ENCODE data around the gene MAMDC4.
"Not testable (repeated sequence)": the region's sequence is repeated elsewhere in the genome, so short reads cannot be mapped to it uniquely, and the experiment has no call there.

The MAMDC4 gene

DNA sequence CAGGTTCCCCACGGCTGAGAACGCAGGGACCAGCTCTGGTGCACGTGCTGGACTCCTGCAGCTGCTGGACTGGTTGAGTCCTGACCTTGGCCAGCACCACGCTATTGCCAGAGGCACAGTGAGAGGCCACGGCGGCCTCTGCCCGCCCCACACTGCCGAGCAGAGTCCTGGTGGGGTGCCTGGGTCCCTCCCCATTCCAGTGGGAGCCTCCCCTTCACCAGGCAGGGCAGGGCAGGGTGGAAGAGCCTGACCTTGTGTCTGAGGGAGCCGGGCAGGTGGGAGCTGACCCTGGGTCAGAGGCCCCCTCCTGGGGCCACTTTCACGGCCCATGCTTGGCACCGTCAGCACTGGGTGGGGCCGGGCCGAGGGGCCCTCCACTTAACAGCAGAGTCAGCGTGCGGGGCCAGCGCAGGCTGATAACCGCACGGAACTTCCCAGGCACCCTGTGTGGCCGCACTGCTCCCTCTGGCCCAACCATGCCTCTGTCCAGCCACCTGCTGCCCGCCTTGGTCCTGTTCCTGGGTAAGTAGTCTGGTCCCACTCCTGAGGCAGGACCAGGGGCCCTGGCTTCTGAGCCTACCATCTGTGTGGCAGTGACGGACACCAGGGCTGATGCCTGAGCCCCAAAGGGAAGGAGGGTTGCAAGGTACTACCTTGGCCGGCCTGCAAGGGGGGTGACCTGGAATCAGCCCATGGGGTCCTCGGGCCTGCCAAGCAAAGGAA lies at the start of gene MAMDC4:
Gene MAMDC4, plus strand, starts transcription at position 406 of the 723 bp plus-strand sequence. Its CDS starts 71 bp downstream, at position 477.
- in situ Hi-C loops (cut with MboI; ENCODE audit: low sequenced_read_pairs): no loop called here

DNA sequence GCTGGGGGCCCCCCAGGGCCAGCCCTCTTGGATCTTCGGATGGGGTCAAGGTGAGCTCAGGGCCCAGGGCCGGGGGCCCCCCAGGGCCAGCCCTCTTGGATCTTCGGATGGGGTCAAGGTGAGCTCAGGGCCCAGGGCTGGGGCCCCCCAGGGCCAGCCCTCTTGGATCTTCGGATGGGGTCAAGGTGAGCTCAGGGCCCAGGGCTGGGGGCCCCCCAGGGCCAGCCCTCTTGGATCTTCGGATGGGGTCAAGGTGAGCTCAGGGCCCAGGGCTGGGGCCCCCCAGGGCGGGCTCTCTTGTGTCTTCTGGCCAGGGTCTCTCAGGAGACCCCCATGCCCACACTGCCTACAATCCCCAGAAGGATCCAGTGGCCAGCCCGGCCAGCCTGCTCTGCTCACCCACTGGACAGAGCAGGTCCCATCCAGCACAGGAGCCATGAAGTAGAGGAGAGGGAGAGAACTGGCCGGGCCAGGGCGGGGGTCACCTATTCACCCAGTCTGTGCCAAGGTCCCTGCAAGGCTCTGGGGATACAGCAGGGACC lies 49.1 kb upstream of the MAMDC4 start:
- in situ Hi-C loops (cut with MboI; ENCODE audit: low sequenced_read_pairs): not testable (repeated sequence)

DNA sequence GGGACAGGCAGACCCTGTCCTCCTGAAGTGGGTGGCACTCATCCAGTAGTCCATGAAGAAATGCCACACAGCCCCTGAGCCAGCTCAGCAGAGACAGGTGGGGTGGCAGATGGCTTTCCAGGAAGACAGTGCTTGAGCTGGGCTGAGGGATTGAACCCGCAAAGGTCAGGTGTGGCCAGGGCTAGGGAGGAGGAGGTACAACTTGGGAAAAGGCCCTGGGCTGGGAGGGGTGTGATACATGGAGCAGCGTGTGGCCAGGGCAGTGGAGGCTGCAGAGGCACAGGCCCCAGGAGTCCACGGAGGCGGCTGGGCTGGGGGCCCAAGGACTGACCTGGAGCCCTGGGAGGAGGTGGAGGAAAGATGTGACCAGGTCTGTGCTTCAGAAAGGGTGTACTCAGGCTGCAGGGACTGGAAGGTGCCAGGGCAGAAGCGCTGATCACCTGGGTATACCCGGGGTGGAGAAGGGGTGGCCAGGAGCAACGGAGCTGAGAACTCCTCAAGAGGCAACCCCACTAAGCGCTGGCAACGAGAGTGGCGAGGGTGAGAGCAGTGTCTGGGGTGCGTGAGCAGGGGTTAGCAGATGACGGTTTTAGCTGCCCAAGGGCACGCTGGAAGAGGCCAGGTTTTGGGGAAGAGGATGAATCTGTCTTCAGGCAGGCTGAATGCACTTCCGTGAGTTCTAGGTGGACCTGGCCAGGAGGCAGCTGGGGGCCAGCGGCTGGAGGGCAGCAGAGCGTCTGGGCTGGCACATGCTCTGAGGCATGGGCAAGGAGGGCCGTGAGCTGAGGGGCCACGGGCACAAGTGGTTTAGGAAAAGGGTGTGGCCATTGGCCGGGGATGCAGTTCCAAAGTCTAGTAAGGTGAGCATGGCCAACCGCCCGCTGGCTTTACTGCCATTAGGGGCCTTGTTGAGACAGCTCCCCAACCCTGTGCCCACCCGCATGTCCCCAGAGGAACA lies 48.3 kb upstream of the MAMDC4 start:
- in situ Hi-C loops (cut with MboI; ENCODE audit: low sequenced_read_pairs): no loop called here

DNA sequence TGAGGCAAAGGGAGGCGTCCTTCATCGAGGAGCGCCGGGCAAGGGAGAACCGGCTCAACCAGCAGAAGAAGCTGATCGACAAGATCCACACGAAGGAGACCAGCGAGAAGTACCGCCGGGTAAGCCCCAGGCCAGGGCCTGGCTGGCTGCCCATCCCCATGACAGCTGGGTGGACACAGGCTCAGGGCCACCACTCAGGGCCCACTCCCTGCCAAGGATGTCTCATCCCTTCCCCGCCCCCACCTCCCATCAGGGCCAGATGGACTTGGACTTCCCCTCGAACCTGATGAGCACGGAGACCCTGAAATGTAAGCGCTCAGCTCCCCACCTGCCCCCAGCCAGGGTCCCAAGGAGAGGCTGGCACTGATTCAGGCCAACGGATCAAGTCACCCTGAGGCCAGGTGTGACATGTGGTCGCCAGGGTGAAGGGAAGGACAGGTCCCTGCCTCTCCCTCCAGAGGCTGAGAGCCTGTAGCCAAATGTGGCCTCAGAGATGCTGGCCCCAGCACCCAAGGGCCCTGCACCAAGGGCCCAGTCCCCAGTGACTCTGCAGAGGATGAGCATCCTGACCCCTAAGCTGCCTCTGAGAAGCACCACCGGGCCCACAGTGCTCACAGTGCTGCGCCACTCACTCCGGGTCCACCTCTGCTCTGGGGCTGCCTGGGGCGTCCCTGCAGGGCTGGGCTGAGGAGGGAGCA lies 47.5 kb upstream of the MAMDC4 start:
- in situ Hi-C loops (cut with MboI; ENCODE audit: low sequenced_read_pairs): no loop called here

DNA sequence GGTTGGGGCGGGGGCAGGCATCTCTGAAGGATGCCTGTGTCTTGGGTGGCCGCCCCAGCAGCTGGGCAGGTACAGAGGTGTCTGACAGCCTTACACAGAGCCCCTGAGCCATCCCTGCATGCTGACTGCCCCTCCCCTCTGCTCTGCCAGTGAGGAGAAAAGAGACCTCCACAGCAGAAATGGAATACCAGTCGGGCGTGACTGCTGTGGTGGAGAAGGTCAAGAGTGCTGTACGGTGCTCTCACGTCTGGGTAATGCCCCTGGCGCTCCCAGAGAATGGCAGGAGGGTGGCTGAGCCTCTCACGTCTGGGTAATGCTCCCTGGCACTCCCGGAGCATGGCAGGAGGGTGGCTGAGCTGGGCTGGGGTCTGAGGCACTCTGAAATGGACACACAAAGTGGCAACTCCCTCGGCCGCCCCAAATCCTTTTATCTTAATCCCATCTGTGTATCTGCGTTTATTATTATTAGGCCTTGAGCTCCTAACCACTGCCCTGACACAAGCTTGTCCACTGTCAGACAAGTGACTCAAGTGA lies 46.9 kb upstream of the MAMDC4 start:
- in situ Hi-C loops (cut with MboI; ENCODE audit: low sequenced_read_pairs): no loop called here

DNA sequence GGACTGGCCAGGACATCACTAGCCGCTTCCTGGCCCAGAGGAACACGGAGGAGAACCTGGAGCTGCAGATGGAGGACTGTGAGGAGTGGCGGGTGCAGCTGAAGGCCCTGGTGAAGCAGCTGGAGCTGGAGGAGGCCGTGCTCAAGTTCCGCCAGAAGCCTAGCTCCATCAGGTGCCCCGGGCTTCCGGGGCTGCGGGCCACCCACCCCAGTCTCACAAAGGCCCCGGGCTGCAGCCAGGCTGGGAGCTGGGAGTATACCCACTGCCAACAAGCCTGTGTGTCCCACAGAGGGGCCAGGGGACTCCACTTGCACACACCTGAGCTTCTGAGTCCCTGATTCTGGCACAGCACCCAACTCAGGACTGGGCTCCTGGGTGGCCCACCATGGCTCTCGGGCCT lies 46.1 kb upstream of the MAMDC4 start:
- in situ Hi-C loops (cut with MboI; ENCODE audit: low sequenced_read_pairs): no loop called here

DNA sequence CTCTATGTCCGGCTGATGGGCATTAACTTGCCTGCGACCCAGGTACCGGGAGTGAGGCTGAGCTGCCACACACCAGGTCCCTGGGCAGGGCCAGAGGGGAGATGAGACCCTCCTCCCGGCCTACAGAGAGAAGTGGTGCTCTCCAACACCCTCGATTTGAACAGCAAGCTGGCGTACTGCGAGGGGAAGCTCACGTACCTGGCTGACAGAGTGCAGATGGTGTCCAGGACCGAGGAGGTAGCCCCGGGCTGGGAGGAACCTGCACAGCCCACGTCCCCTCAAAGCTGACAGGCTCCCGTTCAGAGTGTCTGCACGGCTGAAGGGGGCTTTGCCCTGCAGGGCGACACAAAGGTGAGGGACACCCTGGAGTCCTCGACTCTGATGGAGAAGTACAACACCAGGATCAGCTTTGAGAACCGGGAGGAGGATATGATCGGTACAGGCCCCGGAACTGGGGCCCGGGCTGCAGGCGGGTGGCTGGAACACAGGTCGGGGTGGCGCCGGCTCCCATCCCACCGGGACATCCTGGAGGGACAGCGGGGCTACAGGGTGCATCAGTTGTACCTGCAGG lies 45.4 kb upstream of the MAMDC4 start:
- in situ Hi-C loops (cut with MboI; ENCODE audit: low sequenced_read_pairs): no loop called here

DNA sequence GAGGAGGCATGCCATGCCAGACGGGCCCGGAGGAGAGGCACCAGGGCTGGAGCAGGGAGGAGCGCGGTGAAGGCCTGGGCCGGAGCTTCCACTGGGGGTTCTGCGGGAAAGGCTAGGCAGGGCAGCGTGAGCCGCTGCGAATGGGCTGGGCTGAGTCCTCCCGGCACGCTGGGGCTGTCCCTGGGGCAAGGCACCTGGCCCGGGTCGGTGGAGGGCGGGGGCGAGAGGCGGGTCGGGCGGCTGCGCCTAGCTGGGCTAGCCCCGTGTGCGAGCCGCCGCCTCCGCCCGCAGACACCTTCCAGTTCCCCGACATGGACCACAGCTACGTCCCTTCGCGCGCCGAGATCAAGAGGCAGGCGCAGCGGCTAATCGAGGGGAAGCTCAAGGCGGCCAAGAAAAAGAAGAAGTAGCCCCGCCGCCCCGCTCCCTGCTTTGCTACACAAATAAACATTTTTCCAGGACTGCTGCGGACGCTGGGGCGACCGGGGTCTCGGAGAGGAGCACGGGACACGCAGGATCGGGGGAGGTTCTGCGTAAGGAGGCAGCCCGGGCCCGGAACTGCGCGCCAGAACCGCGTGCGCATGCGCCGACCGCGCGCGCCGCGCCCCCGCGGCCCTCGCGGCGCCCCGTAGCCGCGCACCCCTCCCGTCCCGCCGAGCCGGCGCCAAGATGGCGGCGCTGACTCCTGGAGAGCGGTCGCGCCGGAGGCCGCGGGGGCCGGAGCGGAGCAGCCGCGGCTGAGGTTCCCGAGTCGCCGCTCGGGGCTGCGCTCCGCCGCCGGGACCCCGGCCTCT lies 44.7 kb upstream of the MAMDC4 start, which contains the start of gene RABL6:
Gene RABL6, plus strand, starts transcription at position 668 of the 794 bp plus-strand sequence. CDS start 249 bp downstream, outside the sequence.
- in situ Hi-C loops (cut with MboI; ENCODE audit: low sequenced_read_pairs): no loop called here

DNA sequence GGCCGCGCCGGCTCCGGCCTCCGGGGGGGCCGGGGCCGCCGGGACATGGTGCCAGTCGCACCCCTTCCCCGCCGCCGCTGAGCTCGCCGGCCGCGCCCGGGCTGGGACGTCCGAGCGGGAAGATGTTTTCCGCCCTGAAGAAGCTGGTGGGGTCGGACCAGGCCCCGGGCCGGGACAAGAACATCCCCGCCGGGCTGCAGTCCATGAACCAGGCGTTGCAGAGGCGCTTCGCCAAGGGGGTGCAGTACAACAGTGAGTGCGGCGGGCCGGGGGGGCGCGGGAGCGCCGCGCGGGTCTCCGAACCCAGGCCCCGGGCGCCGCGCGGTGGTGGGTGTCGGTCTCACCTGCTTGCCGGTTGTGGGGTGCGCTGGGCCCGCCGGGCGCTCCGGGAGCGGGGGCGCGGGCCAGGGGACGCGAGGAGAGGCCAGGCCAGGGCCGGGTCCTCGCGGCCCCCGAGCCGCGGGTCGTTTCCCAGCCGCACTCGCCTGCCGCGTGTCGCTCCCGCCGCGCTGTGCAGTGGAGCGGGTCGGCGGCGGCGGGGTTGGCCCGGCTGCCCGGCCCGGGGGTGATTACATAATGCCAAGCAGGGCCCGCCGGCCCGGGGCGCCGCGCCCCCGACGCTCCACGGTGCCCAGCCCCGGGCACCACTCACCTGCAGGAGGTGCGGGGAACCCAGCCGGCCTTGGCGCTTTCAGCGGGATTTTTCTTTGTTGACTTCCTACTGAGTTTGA lies 43.9 kb upstream of the MAMDC4 start:
- in situ Hi-C loops (cut with MboI; ENCODE audit: low sequenced_read_pairs): no loop called here

DNA sequence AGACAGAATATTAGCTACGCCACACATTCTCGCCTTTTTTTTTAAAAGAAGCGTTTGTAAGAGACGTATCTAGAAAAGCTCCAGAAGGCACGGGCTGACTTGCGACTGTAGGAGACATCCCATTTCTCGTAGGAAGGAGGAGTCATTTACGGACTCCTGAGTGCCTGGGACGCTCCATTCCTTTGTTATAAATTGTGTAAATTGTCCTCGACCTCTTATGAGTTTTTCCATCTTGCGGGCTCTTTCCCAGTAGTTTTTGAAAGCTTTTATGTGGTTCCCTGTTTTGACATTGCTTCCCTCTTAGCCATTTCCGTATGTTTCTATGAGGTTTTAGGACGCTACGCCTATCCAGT lies 43.4 kb upstream of the MAMDC4 start:
- in situ Hi-C loops (cut with MboI; ENCODE audit: low sequenced_read_pairs): no loop called here

DNA sequence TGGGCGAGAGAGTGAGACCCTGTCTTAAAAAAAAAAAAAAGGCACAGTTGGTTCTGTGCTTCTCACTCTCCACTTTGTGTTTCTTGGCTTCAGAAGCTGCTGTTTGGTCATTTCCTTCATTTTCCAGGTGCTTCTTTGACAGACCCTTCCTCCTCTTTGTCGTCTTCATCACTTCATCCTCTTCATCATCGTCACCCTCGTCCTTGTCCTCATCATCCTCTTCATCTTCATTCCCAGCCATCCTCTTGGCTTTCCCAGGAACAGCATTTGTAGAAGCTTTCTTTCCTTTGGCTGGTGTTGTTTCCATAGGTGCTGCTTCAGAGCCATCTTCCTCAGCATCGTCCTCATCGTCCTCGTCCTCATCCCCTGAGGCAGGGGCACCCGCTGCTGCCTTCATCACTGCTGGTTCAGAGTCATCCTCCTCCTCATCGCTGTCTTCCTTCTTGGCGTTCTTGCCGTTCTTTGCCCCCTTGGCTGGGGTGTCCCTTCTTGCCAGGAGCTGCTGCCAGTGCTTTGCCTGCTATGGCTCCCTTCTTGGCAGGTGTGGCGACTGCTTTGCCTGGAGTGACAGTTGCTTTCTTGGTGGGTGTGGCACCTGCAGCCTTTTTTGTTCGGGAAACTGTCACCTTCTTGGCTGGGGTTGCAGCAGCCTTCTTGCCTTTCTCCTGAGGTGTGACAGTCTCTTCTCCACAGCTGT lies 37.3 kb upstream of the MAMDC4 start:
- in situ Hi-C loops (cut with MboI; ENCODE audit: low sequenced_read_pairs): no loop called here

DNA sequence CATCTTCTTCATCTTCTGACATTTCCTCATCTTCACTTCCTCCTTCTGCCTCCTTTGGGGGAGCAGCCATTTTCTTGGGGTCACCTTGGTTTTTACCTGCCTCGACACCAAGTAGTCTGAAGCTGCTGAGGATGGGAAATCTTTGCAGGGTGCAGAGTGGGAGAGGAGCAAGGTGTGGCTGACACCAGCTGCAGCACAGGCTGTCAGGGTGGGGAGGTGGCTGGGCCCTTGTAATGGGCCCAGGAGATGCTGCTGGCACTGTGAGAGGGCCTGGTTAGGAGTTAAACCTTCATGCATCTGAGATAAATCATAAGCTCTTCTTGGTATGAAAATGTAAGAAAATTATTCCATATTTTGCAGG lies 36.7 kb upstream of the MAMDC4 start:
- in situ Hi-C loops (cut with MboI; ENCODE audit: low sequenced_read_pairs): no loop called here

DNA sequence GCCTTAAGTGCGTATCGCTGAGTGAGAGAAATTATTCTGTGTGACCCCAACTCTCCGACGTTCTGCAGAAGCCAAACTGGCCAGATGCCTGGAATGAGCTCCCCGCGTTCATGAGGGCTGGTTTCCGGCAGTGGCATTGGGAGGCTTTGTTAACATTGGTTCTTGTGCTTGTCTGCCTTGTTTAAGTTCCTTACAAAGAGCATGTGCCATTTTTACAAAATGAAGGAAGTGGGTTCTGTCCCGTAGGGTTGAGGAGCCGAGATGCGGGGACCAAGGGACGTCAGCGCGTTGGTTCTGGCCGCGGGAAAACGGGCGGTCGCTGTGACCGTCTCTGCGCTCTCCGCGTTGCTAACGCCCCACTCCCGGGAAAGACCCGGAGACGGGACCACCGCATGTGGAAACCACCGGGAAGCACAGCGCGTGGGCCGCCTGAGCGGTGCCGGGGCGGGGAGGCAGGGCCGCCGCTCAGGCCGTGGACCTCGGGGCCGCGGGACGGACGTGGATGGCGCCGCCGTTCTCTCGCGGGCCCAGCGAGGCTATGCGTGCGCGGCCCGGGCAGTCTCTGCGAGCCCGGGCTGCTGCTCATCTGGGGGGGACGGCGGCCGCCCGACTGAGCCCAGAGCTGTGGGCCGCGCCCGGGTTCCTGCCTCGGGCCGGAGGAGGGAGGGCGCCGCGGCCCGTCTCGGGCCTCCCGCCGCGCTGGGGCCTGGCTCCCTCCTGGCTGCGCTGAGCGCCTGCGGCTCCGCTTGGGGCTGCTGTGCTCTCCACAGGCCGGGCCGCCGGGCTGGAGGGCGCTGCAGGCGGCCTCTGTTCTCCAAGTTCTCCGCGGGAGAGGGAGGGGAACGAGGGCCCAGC lies 30.9 kb upstream of the MAMDC4 start:
- in situ Hi-C loops (cut with MboI; ENCODE audit: low sequenced_read_pairs): no loop called here

DNA sequence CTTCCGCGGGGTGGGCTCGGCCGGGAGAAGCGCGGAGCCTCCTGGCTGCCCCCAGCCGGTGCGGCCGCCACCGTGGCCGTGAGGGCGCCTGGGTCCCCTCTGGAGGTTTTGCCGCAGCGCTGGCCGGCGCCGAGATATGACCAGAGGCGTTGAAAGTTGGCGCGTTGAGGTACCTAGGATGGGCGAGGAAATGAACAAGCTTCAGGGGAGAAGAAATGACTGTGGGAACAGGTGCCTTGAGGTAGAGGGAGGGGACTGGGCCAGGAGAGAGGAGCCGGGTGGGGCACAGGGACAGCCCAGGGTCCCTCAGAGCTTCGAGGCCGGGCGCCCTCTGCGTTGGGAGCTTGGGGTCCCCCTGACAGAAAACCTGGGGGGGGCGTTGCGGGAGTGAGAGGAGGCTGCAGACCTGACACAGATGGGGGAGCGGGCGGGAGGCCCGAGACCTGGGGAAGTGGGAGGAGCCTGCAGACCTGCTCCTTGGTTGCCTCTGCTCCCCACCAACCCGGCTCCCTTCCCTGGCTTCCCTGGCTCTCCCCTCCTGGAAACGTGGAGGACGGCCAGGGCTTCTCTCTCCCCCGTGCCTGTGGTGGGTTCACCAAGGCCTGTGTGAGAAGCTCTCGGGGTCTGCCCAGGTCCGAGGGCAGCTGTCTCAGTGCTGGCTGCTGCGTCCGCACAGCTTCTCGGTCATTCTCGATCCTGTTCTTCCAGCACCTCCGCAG lies 30.2 kb upstream of the MAMDC4 start:
- in situ Hi-C loops (cut with MboI; ENCODE audit: low sequenced_read_pairs): no loop called here

DNA sequence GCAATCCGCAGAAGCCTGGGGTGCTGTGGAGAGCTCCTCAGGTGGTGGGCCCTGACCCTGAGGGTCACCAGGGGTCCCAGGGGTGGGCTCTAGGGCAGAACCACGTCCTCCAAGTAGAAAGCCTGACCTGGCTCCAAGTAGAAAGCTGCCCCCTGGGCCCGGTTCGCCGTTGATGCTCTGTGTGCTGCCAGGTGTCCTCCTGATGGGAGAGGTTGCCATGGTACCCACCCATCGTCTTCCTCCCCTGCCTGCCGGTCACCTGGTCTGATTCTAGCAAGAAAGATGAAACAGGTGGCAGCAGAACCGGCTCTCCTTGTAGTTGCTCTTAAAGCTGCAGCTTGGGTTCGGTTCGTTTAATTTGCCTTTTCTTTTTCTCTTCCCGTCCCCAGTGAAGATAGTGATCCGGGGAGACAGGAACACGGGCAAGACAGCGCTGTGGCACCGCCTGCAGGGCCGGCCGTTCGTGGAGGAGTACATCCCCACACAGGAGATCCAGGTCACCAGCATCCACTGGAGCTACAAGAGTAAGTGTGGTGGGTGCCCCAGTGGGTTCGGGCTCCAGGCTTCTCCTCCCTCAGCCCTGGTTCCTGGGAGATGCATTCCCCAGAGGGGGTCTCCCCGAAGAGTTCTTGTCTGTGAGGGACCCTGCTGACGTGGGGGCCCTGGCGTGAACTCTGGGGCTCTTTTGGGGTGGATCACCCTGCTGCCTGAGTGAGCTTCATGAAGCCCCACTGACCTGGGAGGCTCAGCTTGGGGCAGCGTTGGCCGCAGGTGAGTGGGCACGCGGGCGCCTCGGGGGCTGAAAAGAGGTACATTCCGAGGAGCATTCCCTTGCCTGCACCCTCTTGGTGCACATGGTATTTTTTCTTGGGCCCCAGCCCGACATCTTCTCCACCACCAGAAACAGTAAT lies 28.8 kb upstream of the MAMDC4 start:
- in situ Hi-C loops (cut with MboI; ENCODE audit: low sequenced_read_pairs): no loop called here
